Measurements from ENCODE around the gene GALNT2. TPM values are rescaled to one million over a fixed set of nuclear protein-coding genes. Genes with fewer than 3 reads are reported as not detected.

Gene GALNT2
- total and polyA plus RNA-seq, 9 of the 15 experiments (the other 6 are each of a cell fraction or from before 2014, with no cell fraction given): 1.6 to 106 (median 51.9) TPM

- WGBS (ENCODE audit: insufficient coverage, low coverage, missing lambda C conversion rate): 94% methylated on average over 6 of the region's 6 CpGs
- H3K9me1 ChIP-seq (ENCODE audit: control insufficient read depth, insufficient read depth, low read length): peaks cover 8% of the 10 kb centered on the region
- DNase-seq (ENCODE audit: extremely low read depth in 1 of 4, low spot score in 3 of 4) (no peak), FAIRE-seq (no peak), ATAC-seq (no peak)
- H2AFZ ChIP-seq (ENCODE audit: low read depth, low read length): no peak overlapping the region
- H3K4me3 ChIP-seq: no peak overlapping the region
- H4K20me1 ChIP-seq (replicated peaks; ENCODE audit: control insufficient read depth, insufficient read depth, low read length): peaks cover 7% of the 10 kb centered on the region; the same call in 1 of the 2 replicates
- intact Hi-C loops (cut with micrococcal nuclease) (no loop called here), in situ Hi-C loops (cut with MboI) (no loop called here)
- BruUV-seq (replicated peaks): no TSS peak
- H3K27ac ChIP-seq (ENCODE audit: extremely low read depth, low read depth, low read length): no peak overlapping the region
- H3K4me2 ChIP-seq (ENCODE audit: insufficient read depth, low read length): no peak overlapping the region
- peaks cover 44% of the 10 kb centered on the region for H3K79me2 ChIP-seq (ENCODE audit: control insufficient read depth, insufficient read depth, low read length)
- CTCF ChIA-PET (ENCODE audit: low intra/inter-chr PET ratio): no interaction called here
- H3K4me1 ChIP-seq (replicated peaks in 1 of 2; ENCODE audit: control insufficient read depth in 2 of 2, insufficient read depth in 2 of 2, low read length in 2 of 2): peaks cover 19 to 48% of the 10 kb centered on the region in 2 experiments
- no peaks in the 10 kb centered on the region for H3K27me3 ChIP-seq (ENCODE audit: control insufficient read depth in 2 of 2, insufficient read depth in 2 of 2, low read length in 2 of 2)
- peaks cover 56% of the 10 kb centered on the region for H3K36me3 ChIP-seq (ENCODE audit: control insufficient read depth, insufficient read depth, low read length)
- no peak for TF ChIP-seq ZNF282 (CRISPR knock-in tag; IDR thresholded peaks at IDR 0.05)
- no peaks in the 10 kb centered on the region for H3K9me3 ChIP-seq (replicated peaks; ENCODE audit: control insufficient read depth, insufficient read depth, low read depth, low read length)
- POLR2A ChIA-PET: interaction anchor here (0.7 to 1.1 kb wide), 3 partner anchors 9 to 24 kb away, joined by 3 to 4 read pairs (median 3); no protein-coding TSS in a partner anchor
- H3K9ac ChIP-seq (ENCODE audit: insufficient read depth in 1 of 2, low read depth in 2 of 2, low read length in 2 of 2): no peak overlapping the region
These were observed 140.6 kb downstream of the GALNT2 start for GRCh38 chr1:230207598-230207997.

- CTCF ChIA-PET (ENCODE audit: low intra/inter-chr PET ratio): no interaction called here
- Histone ChIP-seq H3K4me2 (ENCODE audit: insufficient read depth, low read length) (no peak overlapping the region), H3K9ac (ENCODE audit: insufficient read depth in 1 of 2, low read depth in 2 of 2, low read length in 2 of 2) (no peak overlapping the region), H3K9me1 (ENCODE audit: control insufficient read depth, insufficient read depth, low read length) (peaks cover 8% of the 10 kb centered on the region), H3K9me3 (replicated peaks; ENCODE audit: control insufficient read depth, insufficient read depth, low read depth, low read length) (no peaks in the 10 kb centered on the region), H3K4me1 (replicated peaks in 1 of 2; ENCODE audit: control insufficient read depth in 2 of 2, insufficient read depth in 2 of 2, low read length in 2 of 2) (peaks cover 19 to 48% of the 10 kb centered on the region in 2 experiments), H3K27ac (ENCODE audit: extremely low read depth, low read depth, low read length) (no peak overlapping the region; the same call in 2 of the 3 replicates), H2AFZ (ENCODE audit: low read depth, low read length) (no peak overlapping the region), H3K27me3 (ENCODE audit: control insufficient read depth in 2 of 2, insufficient read depth in 2 of 2, low read length in 2 of 2) (no peaks in the 10 kb centered on the region), H4K20me1 (replicated peaks; ENCODE audit: control insufficient read depth, insufficient read depth, low read length) (peaks cover 7% of the 10 kb centered on the region; the same call in 1 of the 2 replicates), H3K79me2 (ENCODE audit: control insufficient read depth, insufficient read depth, low read length) (peaks cover 45% of the 10 kb centered on the region), H3K4me3 (no peak overlapping the region), H3K36me3 (ENCODE audit: control insufficient read depth, insufficient read depth, low read length) (peaks cover 48% of the 10 kb centered on the region)
- POLR2A ChIA-PET: interaction anchor here (0.7 to 1.1 kb wide), 2 partner anchors 16 to 22 kb away, joined by 3 to 4 read pairs; no protein-coding TSS in a partner anchor
- intact Hi-C loops (cut with micrococcal nuclease) (no loop called here), in situ Hi-C loops (cut with MboI) (no loop called here)
- no peak for DNase-seq (ENCODE audit: extremely low read depth in 1 of 4, low spot score in 3 of 4)
- WGBS (ENCODE audit: insufficient coverage, low coverage, missing lambda C conversion rate): 73% methylated on average over 10 of the region's 10 CpGs
- no peak for FAIRE-seq
- ATAC-seq: no peak
- BruUV-seq (replicated peaks): no TSS peak
- TF ChIP-seq RHOXF2B (CRISPR knock-in tag; conservative IDR thresholded peaks at IDR 0.05) (no peak), SREBF1 (IDR thresholded peaks at IDR 0.05; ENCODE audit: borderline replicate concordance, low read depth, low read length) (no peak), CREM (IDR thresholded peaks at IDR 0.05; ENCODE audit: low read depth) (no peak), RAD21 (CRISPR knock-in tag; conservative IDR thresholded peaks at IDR 0.05 in 1 of 2, IDR thresholded peaks at IDR 0.05 in 1 of 2) (peak in 1 of 2 experiments; percentile 30; a peak in 1 of 4 replicates), CBX1 (IDR thresholded peaks at IDR 0.05; ENCODE audit: low read depth) (no peak), E2F4 (CRISPR knock-in tag; IDR thresholded peaks at IDR 0.05; ENCODE audit: low read depth) (no peak), ZC3H11A (IDR thresholded peaks at IDR 0.05; ENCODE audit: low read depth, low read length) (no peak)
These were observed 141.7 kb downstream of the GALNT2 start for GRCh38 chr1:230208619-230209261.

All from K562 (cell line).